ENCODE data around the gene GSDMA. TPM values are rescaled to one million over a fixed set of nuclear protein-coding genes. Genes with fewer than 3 reads are reported as not detected.

Gene GSDMA
- total RNA-seq, 1 experiment from 2014 or later, result 0.55 TPM

DNA sequence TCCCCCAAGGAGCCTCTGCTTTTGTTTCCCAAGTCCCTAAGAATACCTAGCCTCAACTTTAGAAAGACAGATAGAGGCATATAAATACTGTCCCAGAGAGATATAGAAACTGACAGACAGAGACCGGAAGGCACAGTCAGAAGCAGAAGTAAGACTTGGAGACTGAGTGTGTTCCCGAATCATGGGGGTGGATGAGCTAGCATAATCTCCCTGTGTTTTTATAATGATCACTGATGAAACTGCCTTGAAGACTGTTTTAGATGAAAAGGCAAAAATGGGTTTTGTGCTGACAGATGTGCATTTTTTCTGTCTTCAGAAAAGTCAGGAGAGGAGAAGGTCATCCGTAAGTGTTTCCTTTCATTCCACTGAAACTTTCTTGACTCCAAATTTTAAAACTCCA lies 9.5 kb downstream of the GSDMA start:
- no peaks in the 10 kb centered on the region for H3K36me3 ChIP-seq (ENCODE audit: low read depth)
- BruUV-seq (replicated peaks), result no TSS peak
- no peak overlapping the region for H2AFZ ChIP-seq
- H4K20me1 ChIP-seq (ENCODE audit: insufficient read depth), result no peaks in the 10 kb centered on the region
- TF ChIP-seq, protein P1, sequence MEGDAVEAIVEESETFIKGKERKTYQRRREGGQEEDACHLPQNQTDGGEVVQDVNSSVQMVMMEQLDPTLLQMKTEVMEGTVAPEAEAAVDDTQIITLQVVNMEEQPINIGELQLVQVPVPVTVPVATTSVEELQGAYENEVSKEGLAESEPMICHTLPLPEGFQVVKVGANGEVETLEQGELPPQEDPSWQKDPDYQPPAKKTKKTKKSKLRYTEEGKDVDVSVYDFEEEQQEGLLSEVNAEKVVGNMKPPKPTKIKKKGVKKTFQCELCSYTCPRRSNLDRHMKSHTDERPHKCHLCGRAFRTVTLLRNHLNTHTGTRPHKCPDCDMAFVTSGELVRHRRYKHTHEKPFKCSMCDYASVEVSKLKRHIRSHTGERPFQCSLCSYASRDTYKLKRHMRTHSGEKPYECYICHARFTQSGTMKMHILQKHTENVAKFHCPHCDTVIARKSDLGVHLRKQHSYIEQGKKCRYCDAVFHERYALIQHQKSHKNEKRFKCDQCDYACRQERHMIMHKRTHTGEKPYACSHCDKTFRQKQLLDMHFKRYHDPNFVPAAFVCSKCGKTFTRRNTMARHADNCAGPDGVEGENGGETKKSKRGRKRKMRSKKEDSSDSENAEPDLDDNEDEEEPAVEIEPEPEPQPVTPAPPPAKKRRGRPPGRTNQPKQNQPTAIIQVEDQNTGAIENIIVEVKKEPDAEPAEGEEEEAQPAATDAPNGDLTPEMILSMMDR (conservative IDR thresholded peaks at IDR 0.05), result no peak
- no peak for TF ChIP-seq EZH2 (IDR thresholded peaks at IDR 0.05; ENCODE audit: low read depth)
- H3K27me3 ChIP-seq (ENCODE audit: insufficient read depth, low read depth), result 0 out of 2 replicates have a peak, but pooled peaks cover 8% of the 10 kb centered on the region
- no peaks in the 10 kb centered on the region for H3K79me2 ChIP-seq (ENCODE audit: low read depth)
- H3K4me2 ChIP-seq, result no peak overlapping the region
- H3F3A ChIP-seq (ENCODE audit: insufficient read depth, low read depth), result no peaks in the 10 kb centered on the region
- no peak for DNase-seq
- ChIA-PET CTCF (no interaction called here), POLR2A (ENCODE audit: unreplicated experiment) (no interaction called here)
- H3K27ac ChIP-seq, result no peak overlapping the region
- no peaks in the 10 kb centered on the region for H3K9me3 ChIP-seq (ENCODE audit: insufficient read depth, low read depth)
- H3K4me1 ChIP-seq (replicated peaks; ENCODE audit: insufficient read depth), result no peaks in the 10 kb centered on the region
- intact Hi-C loops (cut with micrococcal nuclease; ENCODE audit: unreplicated experiment), result no loop called here
- no peak overlapping the region for H3K4me3 ChIP-seq
- no peaks in the 10 kb centered on the region for H3K9me2 ChIP-seq (ENCODE audit: insufficient read depth)

DNA sequence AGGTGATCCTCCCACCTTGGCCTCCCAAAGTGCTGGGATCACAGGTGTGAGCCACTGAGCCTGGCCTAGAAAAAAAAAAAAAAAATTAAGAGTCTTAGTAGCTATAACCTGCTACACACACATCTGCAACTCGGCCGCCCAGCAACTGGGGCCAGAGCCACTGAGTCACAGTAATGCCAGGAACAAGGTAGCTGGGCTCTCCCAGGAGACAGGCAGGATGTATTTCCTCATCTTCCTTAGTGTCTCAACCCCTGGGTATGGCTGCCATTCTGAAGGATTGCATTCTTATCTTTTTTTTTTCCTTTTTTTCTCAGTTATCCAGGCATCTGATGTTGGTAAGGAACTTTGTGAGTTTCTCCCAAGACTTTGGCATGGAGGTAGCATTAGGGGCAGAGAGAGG lies 10.7 kb downstream of the GSDMA start:
- Histone ChIP-seq H3K9me3 (ENCODE audit: insufficient read depth, low read depth) (no peaks in the 10 kb centered on the region), H4K20me1 (ENCODE audit: insufficient read depth) (no peaks in the 10 kb centered on the region), H3K4me1 (replicated peaks; ENCODE audit: insufficient read depth) (no peaks in the 10 kb centered on the region), H3K4me3 (no peak overlapping the region), H3K27me3 (ENCODE audit: insufficient read depth, low read depth) (0 out of 2 replicates have a peak, but pooled peaks cover 8% of the 10 kb centered on the region), H3K4me2 (no peak overlapping the region), H3K79me2 (ENCODE audit: low read depth) (no peaks in the 10 kb centered on the region), H3K27ac (no peak overlapping the region), H3K36me3 (ENCODE audit: low read depth) (no peaks in the 10 kb centered on the region), H3F3A (ENCODE audit: insufficient read depth, low read depth) (no peaks in the 10 kb centered on the region), H2AFZ (no peak overlapping the region), H3K9me2 (ENCODE audit: insufficient read depth) (no peaks in the 10 kb centered on the region)
- ChIA-PET CTCF (no interaction called here), POLR2A (ENCODE audit: unreplicated experiment) (no interaction called here)
- TF ChIP-seq, protein P1 (conservative IDR thresholded peaks at IDR 0.05), result no peak
- TF ChIP-seq EZH2 (IDR thresholded peaks at IDR 0.05; ENCODE audit: low read depth), result no peak
- no TSS peak for BruUV-seq (replicated peaks)
- no peak for DNase-seq
- intact Hi-C loops (cut with micrococcal nuclease; ENCODE audit: unreplicated experiment), result no loop called here

DNA sequence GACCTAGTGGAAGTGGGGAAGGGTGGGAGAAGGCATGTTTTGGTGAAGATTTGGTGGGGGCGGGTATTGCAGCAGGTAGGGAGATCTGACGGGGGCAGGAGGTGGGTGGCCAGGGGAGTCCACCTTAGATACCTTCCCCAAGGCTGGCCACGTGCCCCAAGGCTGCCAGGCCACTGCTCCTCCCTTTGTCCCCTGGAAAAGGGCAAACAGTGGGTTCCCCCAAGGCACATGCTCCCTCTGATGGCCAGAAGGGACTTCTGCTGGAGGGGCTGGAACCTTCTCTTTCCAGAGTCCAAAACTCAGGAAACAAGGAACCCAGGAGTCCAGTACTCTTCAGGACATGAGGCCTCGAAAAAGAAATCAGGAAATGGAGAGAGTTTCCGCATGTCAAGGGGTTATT lies 11.6 kb downstream of the GSDMA start:
- no peak for DNase-seq
- Histone ChIP-seq H3K36me3 (ENCODE audit: low read depth) (no peaks in the 10 kb centered on the region), H3K27ac (no peak overlapping the region), H3K4me3 (no peak overlapping the region), H2AFZ (no peak overlapping the region), H3F3A (ENCODE audit: insufficient read depth, low read depth) (no peaks in the 10 kb centered on the region), H4K20me1 (ENCODE audit: insufficient read depth) (no peaks in the 10 kb centered on the region), H3K9me2 (ENCODE audit: insufficient read depth) (no peaks in the 10 kb centered on the region), H3K9me3 (ENCODE audit: insufficient read depth, low read depth) (no peaks in the 10 kb centered on the region), H3K79me2 (ENCODE audit: low read depth) (no peaks in the 10 kb centered on the region), H3K27me3 (ENCODE audit: insufficient read depth, low read depth) (0 out of 2 replicates have a peak, but pooled peaks cover 8% of the 10 kb centered on the region), H3K4me1 (replicated peaks; ENCODE audit: insufficient read depth) (no peaks in the 10 kb centered on the region), H3K4me2 (no peak overlapping the region)
- TF ChIP-seq, protein P1 (conservative IDR thresholded peaks at IDR 0.05), result no peak
- TF ChIP-seq EZH2 (IDR thresholded peaks at IDR 0.05; ENCODE audit: low read depth), result no peak
- ChIA-PET POLR2A (ENCODE audit: unreplicated experiment) (no interaction called here), CTCF (no interaction called here)
- intact Hi-C loops (cut with micrococcal nuclease; ENCODE audit: unreplicated experiment), result no loop called here
- BruUV-seq (replicated peaks), result no TSS peak

Measured in PC-9 (cell line).